Kidney (tissue), 2 donors: ENCODE results near the gene CCS. TPM values are rescaled to one million over a fixed set of nuclear protein-coding genes. Genes with fewer than 3 reads are reported as not detected.

Experiments
- polyA plus RNA-seq: library from polyadenylated mRNA; stranded (reverse); fragments of 350-450 nt; fragmentation: Illumina TruSeq; extraction: RNeasy Lipid Tissue Mini Kit (QIAGEN cat#74804); gene quantifications from one replicate; pipeline ENCODE4 v1.2.3, GENCODE V29; 2014; ENCODE audit warnings: low read depth, low replicate concordance; ENCODE audit not compliant: insufficient read depth
- total RNA-seq: library from RNA; stranded (reverse); fragmentation: NEBNext Ultra II Directional; extraction: Animal tissue kit (Norgen Biotek cat#: 25700); gene quantifications from one replicate; pipeline ENCODE4 v1.2.1, GENCODE V29; 2021
- donor health status: DM: yes; HTN: yes; CAD: no.

CCS gene
- total and polyA plus RNA-seq, 2 donors from 2014 or later, result 40.7 to 78.7 TPM

Other genes starting within 250 kb of the CCS start
- gene BRMS1, start 248.1 kb upstream of the CCS start, total RNA-seq, result 32.8 TPM
- gene BRMS1, start 248.1 kb upstream of the CCS start, polyA plus RNA-seq, result 69.7 TPM
- gene B4GAT1, start 245.6 kb upstream of the CCS start, total RNA-seq, result 21.7 TPM
- gene B4GAT1, start 245.6 kb upstream of the CCS start, polyA plus RNA-seq, result 59.9 TPM
- 10.4 TPM for gene SLC29A2, start 221.4 kb upstream of the CCS start, total RNA-seq
- gene SLC29A2, start 221.4 kb upstream of the CCS start, polyA plus RNA-seq, result 17.5 TPM
- gene NPAS4, start 172.2 kb upstream of the CCS start, total RNA-seq, result 0.19 TPM
- not detected for gene NPAS4, start 172.2 kb upstream of the CCS start, polyA plus RNA-seq
- 34.1 TPM for gene MRPL11, start 154.3 kb upstream of the CCS start, total RNA-seq
- 97.3 TPM for gene MRPL11, start 154.3 kb upstream of the CCS start, polyA plus RNA-seq
- 8.1 TPM for gene PELI3, start 126.3 kb upstream of the CCS start, total RNA-seq
- gene PELI3, start 126.3 kb upstream of the CCS start, polyA plus RNA-seq, result 9.1 TPM
- gene DPP3, start 112.8 kb upstream of the CCS start, total RNA-seq, result 41.7 TPM
- gene DPP3, start 112.8 kb upstream of the CCS start, polyA plus RNA-seq, result 32.9 TPM
- 85.4 TPM for gene BBS1, start 82.5 kb upstream of the CCS start, total RNA-seq
- 30.1 TPM for gene BBS1, start 82.5 kb upstream of the CCS start, polyA plus RNA-seq
- gene ZDHHC24, start 47.1 kb upstream of the CCS start, total RNA-seq, result 18.7 TPM
- gene ZDHHC24, start 47.1 kb upstream of the CCS start, polyA plus RNA-seq, result 13.2 TPM
- 0.16 TPM for gene ACTN3, start 46.3 kb upstream of the CCS start, total RNA-seq
- gene ACTN3, start 46.3 kb upstream of the CCS start, polyA plus RNA-seq, result not detected
- gene CTSF, start 24.6 kb upstream of the CCS start, total RNA-seq, result 58.0 TPM
- 80.4 TPM for gene CTSF, start 24.6 kb upstream of the CCS start, polyA plus RNA-seq
- gene CCDC87, start 122 bp upstream of the CCS start, total RNA-seq, result 1.0 TPM
- 0.13 TPM for gene CCDC87, start 122 bp upstream of the CCS start, polyA plus RNA-seq
- gene RBM14, start 23.4 kb downstream of the CCS start, total RNA-seq, result 80.6 TPM
- gene RBM14, start 23.4 kb downstream of the CCS start, polyA plus RNA-seq, result 35.9 TPM
- gene RBM4, start 45.5 kb downstream of the CCS start, total RNA-seq, result 125 TPM
- gene RBM4, start 45.5 kb downstream of the CCS start, polyA plus RNA-seq, result 168 TPM
- 18.2 TPM for gene RBM4B, start 84.7 kb downstream of the CCS start, total RNA-seq
- 20.8 TPM for gene RBM4B, start 84.7 kb downstream of the CCS start, polyA plus RNA-seq
- gene SPTBN2, start 136.0 kb downstream of the CCS start, total RNA-seq, result 64.9 TPM
- gene SPTBN2, start 136.0 kb downstream of the CCS start, polyA plus RNA-seq, result 69.8 TPM